NCI-H526 treated with DMSO at 0.1 percent for 48 hours (cell line): ENCODE measurements around the gene POLR1A.

Source experiments
- DNase-seq: peaks from one replicate; lab custom pipeline; 2025; lab: John Stamatoyannopoulos, UW

Gene POLR1A

GRCh38 chr2:86097114-86097896, 8.4 kb downstream of the POLR1A start:
- no peak for DNase-seq

GRCh38 chr2:86094229-86094628, 11.5 kb downstream of the POLR1A start:
- no peak for DNase-seq

- no peak for DNase-seq
These were observed 17.5 kb downstream of the POLR1A start for GRCh38 chr2:86087936-86088850.

GRCh38 chr2:86082756-86083155, 22.9 kb downstream of the POLR1A start:
- no peak for DNase-seq

GRCh38 chr2:86081724-86082123, 24.0 kb downstream of the POLR1A start:
- DNase-seq = no peak

GRCh38 chr2:86079981-86080911, 25.4 kb downstream of the POLR1A start:
- peak; percentile 14 for DNase-seq

GRCh38 chr2:86078774-86079545, 26.7 kb downstream of the POLR1A start:
- DNase-seq = no peak

GRCh38 chr2:86075886-86076285, 29.8 kb downstream of the POLR1A start:
- no peak for DNase-seq

- no peak for DNase-seq
These were observed 30.9 kb downstream of the POLR1A start for GRCh38 chr2:86074811-86075210.

GRCh38 chr2:86074256-86074655, 31.4 kb downstream of the POLR1A start:
- DNase-seq = no peak

GRCh38 chr2:86073225-86073624, 32.5 kb downstream of the POLR1A start:
- DNase-seq = no peak

- no peak for DNase-seq
These were observed 33.3 kb downstream of the POLR1A start for GRCh38 chr2:86072271-86072858.

- no peak for DNase-seq
These were observed 34.8 kb downstream of the POLR1A start for GRCh38 chr2:86070868-86071267.

GRCh38 chr2:86069783-86070339, 35.8 kb downstream of the POLR1A start:
- no peak for DNase-seq

GRCh38 chr2:86069091-86069685, 36.5 kb downstream of the POLR1A start:
- no peak for DNase-seq

- no peak for DNase-seq
These were observed 37.0 kb downstream of the POLR1A start for GRCh38 chr2:86068648-86069047.

- DNase-seq = no peak
These were observed 37.5 kb downstream of the POLR1A start for GRCh38 chr2:86068136-86068588.

- DNase-seq = no peak
These were observed 38.8 kb downstream of the POLR1A start for GRCh38 chr2:86066915-86067314.

GRCh38 chr2:86066007-86066578, 39.6 kb downstream of the POLR1A start:
- DNase-seq = no peak

GRCh38 chr2:86065512-86065911, 40.2 kb downstream of the POLR1A start:
- DNase-seq = no peak
